Hepatocyte (in vitro differentiated cells): ENCODE measurements around the gene NAP1L1.

Experiments
- CTCF ChIP-seq: fragments of 200-600 bp; sonication (generic); IDR thresholded peaks from 2 replicates; pipeline ENCODE4 v1.5.1; 2016; ENCODE audit warnings: antibody characterized with exemption, mild to moderate bottlenecking; ENCODE audit not compliant: poor library complexity
- EZH2 ChIP-seq: fragments of 200-600 bp; sonication (generic); IDR thresholded peaks from 2 replicates; pipeline ENCODE4 v1.6.1; 2016; ENCODE audit warnings: antibody characterized with exemption, mild to moderate bottlenecking, borderline replicate concordance
- EZH2phosphoT487 ChIP-seq: fragments of 200-600 bp; sonication (generic); IDR thresholded peaks from one replicate; pipeline ENCODE4 v1.6.1; 2018; ENCODE audit warnings: antibody characterized with exemption, mild to moderate bottlenecking, low read depth, moderate library complexity; ENCODE audit not compliant: unreplicated experiment, severe bottlenecking

DNA sequence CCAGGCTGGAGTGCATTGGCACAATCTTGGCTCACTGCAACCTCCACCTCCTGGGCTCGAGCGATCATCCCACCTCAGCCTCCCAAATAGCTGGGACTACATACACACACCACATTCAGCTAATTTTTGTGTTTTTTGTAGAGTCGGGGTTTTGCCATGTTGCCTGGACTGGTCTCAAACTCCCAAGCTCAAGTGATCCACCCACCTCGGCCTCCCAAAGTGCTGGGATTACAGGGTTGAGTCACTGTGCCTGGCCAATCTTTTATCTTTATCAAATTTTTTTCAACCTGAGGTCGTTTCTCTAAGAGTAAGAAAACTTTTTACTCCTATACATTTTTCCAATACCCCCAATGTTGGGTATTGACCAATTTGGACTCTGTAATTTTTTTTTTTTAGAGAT, 40.0 kb upstream of the NAP1L1 start:
- TF ChIP-seq EZH2 (no peak), CTCF (no peak), EZH2phosphoT487 (no peak)
